HepG2 (cell line): ENCODE results near the gene DPT. TPM values are rescaled to one million over a fixed set of nuclear protein-coding genes. Genes with fewer than 3 reads are reported as not detected.

ENCODE experiments used
- ARID2 ChIP-seq: sonication (generic); formaldehyde crosslinking; IDR thresholded peaks from 2 replicates; pipeline ENCODE4 v1.8.1; 2022; ENCODE audit warnings: mild to moderate bottlenecking, missing genetic modification reagents, borderline replicate concordance
- E2F5 ChIP-seq: sonication (generic); formaldehyde crosslinking; conservative IDR thresholded peaks from 2 replicates; pipeline ENCODE4 v1.4.0; 2020; ENCODE audit warnings: missing genetic modification reagents
- IRX3 ChIP-seq: sonication (generic); formaldehyde crosslinking; IDR thresholded peaks from 2 replicates; pipeline ENCODE4 v1.8.1; 2023; ENCODE audit warnings: mild to moderate bottlenecking, low read depth, missing genetic modification reagents, borderline replicate concordance
- NFE2L1 ChIP-seq: sonication (generic); formaldehyde crosslinking; IDR thresholded peaks from 2 replicates; pipeline ENCODE4 v1.4.0; 2020; ENCODE audit warnings: missing genetic modification reagents, mild to moderate bottlenecking, borderline replicate concordance
- SOX5 ChIP-seq: IDR thresholded peaks from 2 replicates; pipeline ENCODE4 v1.6.1; 2016; ENCODE audit warnings: borderline replicate concordance
- SRY ChIP-seq: sonication (generic); formaldehyde crosslinking; IDR thresholded peaks from 2 replicates; pipeline ENCODE4 v1.8.0; 2022; ENCODE audit warnings: mild to moderate bottlenecking, missing genetic modification reagents
- XRCC5 ChIP-seq: fragments of 200-400 bp; formaldehyde crosslinking; optimal IDR thresholded peaks from 2 replicates; pipeline ENCODE3; 2017; ENCODE audit warnings: mild to moderate bottlenecking, low read length
- ZBTB10 ChIP-seq: sonication (generic); formaldehyde crosslinking; IDR thresholded peaks from 2 replicates; pipeline ENCODE4 v1.4.0; 2020; ENCODE audit warnings: missing genetic modification reagents, borderline replicate concordance
- ZBTB43 ChIP-seq: sonication (generic); formaldehyde crosslinking; conservative IDR thresholded peaks from 2 replicates; pipeline ENCODE4 v1.4.0; 2020; ENCODE audit warnings: missing genetic modification reagents
- ZMYM3 ChIP-seq: sonication (generic); formaldehyde crosslinking; IDR thresholded peaks from 2 replicates; pipeline ENCODE4 v1.5.1; 2020; ENCODE audit warnings: mild to moderate bottlenecking, missing genetic modification reagents
- ZNF3 ChIP-seq: IDR thresholded peaks from 2 replicates; pipeline ENCODE4 v1.7.0; 2017; ENCODE audit warnings: inconsistent platforms
- ZNF30 ChIP-seq: sonication (generic); formaldehyde crosslinking; IDR thresholded peaks from 2 replicates; pipeline ENCODE4 v1.5.0; 2020; ENCODE audit warnings: mild to moderate bottlenecking, missing genetic modification reagents
- ZNF670 ChIP-seq: sonication (generic); formaldehyde crosslinking; IDR thresholded peaks from 2 replicates; pipeline ENCODE4 v1.8.0; 2022; ENCODE audit warnings: mild to moderate bottlenecking, missing genetic modification reagents, borderline replicate concordance
- ZNF773 ChIP-seq: sonication (generic); formaldehyde crosslinking; IDR thresholded peaks from 2 replicates; pipeline ENCODE4 v1.4.0; 2020; ENCODE audit warnings: missing genetic modification reagents, borderline replicate concordance
- ZNF781 ChIP-seq: sonication (generic); formaldehyde crosslinking; IDR thresholded peaks from 2 replicates; pipeline ENCODE4 v1.5.1; 2020; ENCODE audit warnings: borderline replicate concordance, mild to moderate bottlenecking, missing genetic modification reagents; ENCODE audit errors: not compliant biosample characterization
- polyA plus RNA-seq, 8 experiments: library from polyadenylated mRNA; depleted of rRNA in 3 of 8; stranded (reverse) in 7 of 8; unstranded in 1 of 8; fragments of >200 nt; fragmentation: Illumina TruSeq in 4 of 8; extraction: Trizol in 4 of 8; gene quantifications; 2 replicates each; pipeline versions ENCODE4 v1.2.1 to v1.2.3, GENCODE V29; 2011 to 2016; ENCODE audit warnings: low read depth in 4 of 8, missing spikeins in 1 of 8, mixed read lengths in 1 of 8; ENCODE audit not compliant: insufficient read depth in 1 of 8
- total RNA-seq, 5 experiments: library from RNA; depleted of rRNA; stranded (reverse); fragments of >200 nt; fragmentation: Illumina TruSeq; extraction: Trizol; gene quantifications; 2 replicates each; pipeline ENCODE4 v1.2.3, GENCODE V29; 2016; ENCODE audit warnings: low read depth in 1 of 5
- TF ChIP-seq, protein P1 (sequence below): sonication (generic); formaldehyde crosslinking; IDR thresholded peaks from 2 replicates; pipeline ENCODE4 v1.4.0; 2020; ENCODE audit warnings: mild to moderate bottlenecking, missing genetic modification reagents, borderline replicate concordance
- TF ChIP-seq, protein P2 (sequence below): sonication (generic); formaldehyde crosslinking; IDR thresholded peaks from 2 replicates; pipeline ENCODE4 v1.4.0; 2020; ENCODE audit warnings: missing genetic modification reagents
- TF ChIP-seq, protein P3 (sequence below): sonication (generic); formaldehyde crosslinking; IDR thresholded peaks from 2 replicates; pipeline ENCODE4 v1.4.0; 2020; ENCODE audit warnings: mild to moderate bottlenecking, missing genetic modification reagents

The DPT gene
- total and polyA plus RNA-seq, 2 of the 13 experiments (the other 11 are each of a cell fraction or from before 2014, with no cell fraction given): 0.04 TPM; not detected in 1

DNA sequence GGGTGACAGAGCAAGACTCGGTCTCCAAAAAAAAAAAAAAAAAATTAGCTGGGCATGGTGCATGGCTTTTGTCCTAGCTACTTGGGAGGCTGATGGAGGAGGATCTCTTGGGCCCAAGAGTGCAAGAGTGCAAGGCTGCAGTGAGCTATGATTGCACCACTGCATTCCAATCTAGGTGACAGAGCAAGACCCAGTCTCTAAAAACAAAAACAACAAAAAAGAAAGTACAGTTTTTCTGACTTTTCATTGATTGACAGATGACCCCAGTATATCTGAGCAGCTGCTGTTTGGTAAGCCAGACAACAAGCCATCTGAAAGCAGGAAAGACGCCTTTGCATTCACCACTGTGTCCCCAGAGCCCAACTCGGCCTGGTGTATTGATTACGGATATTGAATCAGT is 10.9 kb upstream of the DPT start (continued):
- TF ChIP-seq, protein P1, sequence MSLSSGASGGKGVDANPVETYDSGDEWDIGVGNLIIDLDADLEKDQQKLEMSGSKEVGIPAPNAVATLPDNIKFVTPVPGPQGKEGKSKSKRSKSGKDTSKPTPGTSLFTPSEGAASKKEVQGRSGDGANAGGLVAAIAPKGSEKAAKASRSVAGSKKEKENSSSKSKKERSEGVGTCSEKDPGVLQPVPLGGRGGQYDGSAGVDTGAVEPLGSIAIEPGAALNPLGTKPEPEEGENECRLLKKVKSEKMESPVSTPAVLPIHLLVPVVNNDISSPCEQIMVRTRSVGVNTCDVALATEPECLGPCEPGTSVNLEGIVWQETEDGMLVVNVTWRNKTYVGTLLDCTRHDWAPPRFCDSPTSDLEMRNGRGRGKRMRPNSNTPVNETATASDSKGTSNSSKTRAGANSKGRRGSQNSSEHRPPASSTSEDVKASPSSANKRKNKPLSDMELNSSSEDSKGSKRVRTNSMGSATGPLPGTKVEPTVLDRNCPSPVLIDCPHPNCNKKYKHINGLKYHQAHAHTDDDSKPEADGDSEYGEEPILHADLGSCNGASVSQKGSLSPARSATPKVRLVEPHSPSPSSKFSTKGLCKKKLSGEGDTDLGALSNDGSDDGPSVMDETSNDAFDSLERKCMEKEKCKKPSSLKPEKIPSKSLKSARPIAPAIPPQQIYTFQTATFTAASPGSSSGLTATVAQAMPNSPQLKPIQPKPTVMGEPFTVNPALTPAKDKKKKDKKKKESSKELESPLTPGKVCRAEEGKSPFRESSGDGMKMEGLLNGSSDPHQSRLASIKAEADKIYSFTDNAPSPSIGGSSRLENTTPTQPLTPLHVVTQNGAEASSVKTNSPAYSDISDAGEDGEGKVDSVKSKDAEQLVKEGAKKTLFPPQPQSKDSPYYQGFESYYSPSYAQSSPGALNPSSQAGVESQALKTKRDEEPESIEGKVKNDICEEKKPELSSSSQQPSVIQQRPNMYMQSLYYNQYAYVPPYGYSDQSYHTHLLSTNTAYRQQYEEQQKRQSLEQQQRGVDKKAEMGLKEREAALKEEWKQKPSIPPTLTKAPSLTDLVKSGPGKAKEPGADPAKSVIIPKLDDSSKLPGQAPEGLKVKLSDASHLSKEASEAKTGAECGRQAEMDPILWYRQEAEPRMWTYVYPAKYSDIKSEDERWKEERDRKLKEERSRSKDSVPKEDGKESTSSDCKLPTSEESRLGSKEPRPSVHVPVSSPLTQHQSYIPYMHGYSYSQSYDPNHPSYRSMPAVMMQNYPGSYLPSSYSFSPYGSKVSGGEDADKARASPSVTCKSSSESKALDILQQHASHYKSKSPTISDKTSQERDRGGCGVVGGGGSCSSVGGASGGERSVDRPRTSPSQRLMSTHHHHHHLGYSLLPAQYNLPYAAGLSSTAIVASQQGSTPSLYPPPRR (CRISPR knock-in tag): 0 out of 2 replicates have a peak, but pooled peaks have one; percentile 26
- TF ChIP-seq ZNF30 (CRISPR knock-in tag) (no peak), E2F5 (CRISPR knock-in tag) (no peak), ZNF670 (CRISPR knock-in tag) (no peak; the same call in 1 of the 2 replicates), ZNF773 (CRISPR knock-in tag) (no peak), ZBTB43 (CRISPR knock-in tag) (peak; percentile 89), ZNF781 (no peak), XRCC5 (no peak), ZMYM3 (peak; percentile 88), ARID2 (CRISPR knock-in tag) (no peak), ZNF3 (peak; percentile 27; the same call in 1 of the 2 replicates), ZBTB10 (CRISPR knock-in tag) (no peak), NFE2L1 (CRISPR knock-in tag) (no peak), IRX3 (CRISPR knock-in tag) (no peak), SOX5 (peak; percentile 65; the same call in 1 of the 2 replicates), SRY (CRISPR knock-in tag) (no peak)
- TF ChIP-seq, protein P2, sequence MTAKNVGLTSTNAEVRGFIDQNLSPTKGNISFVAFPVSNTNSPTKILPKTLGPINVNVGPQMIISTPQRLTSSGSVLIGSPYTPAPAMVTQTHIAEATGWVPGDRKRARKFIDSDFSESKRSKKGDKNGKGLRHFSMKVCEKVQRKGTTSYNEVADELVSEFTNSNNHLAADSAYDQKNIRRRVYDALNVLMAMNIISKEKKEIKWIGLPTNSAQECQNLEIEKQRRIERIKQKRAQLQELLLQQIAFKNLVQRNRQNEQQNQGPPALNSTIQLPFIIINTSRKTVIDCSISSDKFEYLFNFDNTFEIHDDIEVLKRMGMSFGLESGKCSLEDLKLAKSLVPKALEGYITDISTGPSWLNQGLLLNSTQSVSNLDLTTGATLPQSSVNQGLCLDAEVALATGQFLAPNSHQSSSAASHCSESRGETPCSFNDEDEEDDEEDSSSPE: no peak
- TF ChIP-seq, protein P3, sequence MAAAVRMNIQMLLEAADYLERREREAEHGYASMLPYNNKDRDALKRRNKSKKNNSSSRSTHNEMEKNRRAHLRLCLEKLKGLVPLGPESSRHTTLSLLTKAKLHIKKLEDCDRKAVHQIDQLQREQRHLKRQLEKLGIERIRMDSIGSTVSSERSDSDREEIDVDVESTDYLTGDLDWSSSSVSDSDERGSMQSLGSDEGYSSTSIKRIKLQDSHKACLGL: no peak
